Lower leg skin (tissue), 3 donors: ENCODE data around the gene DGKI.

ENCODE experiments used
- POLR2A ChIP-seq, 2 donors: fragments of 450-650 bp; IDR thresholded peaks; one replicate each; pipeline ENCODE4 v1.6.1; 2016 to 2017; ENCODE audit warnings: antibody characterized with exemption in 2 of 2, mild to moderate bottlenecking in 1 of 2, moderate library complexity in 1 of 2
- TF ChIP-seq, protein P1 (sequence below), 3 donors: fragments of 450-650 bp; IDR thresholded peaks; one replicate each; pipeline ENCODE4 v1.5.1; 2016; ENCODE audit warnings: antibody characterized with exemption in 3 of 3, mild to moderate bottlenecking in 3 of 3, moderate library complexity in 2 of 3

DNA sequence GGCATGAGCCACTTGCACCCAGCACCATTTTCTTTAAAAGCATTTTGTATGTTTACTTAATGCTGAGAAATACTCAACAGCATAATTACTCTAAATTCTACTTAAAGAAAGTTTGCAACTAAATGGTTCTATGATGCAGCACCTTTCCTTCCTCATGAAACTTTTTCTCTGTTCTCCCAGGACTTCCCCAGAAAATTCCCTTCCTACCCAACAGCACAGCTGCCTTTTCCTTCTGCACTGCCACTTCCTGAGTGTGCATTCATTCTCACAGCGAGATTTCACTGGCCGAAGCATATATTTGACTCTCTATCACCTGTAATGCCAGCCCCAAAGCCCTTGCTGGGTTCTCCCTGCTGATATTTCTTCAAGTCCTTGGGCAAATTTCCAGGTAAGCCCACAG is 41.5 kb upstream of the DGKI start:
- TF ChIP-seq, protein P1, sequence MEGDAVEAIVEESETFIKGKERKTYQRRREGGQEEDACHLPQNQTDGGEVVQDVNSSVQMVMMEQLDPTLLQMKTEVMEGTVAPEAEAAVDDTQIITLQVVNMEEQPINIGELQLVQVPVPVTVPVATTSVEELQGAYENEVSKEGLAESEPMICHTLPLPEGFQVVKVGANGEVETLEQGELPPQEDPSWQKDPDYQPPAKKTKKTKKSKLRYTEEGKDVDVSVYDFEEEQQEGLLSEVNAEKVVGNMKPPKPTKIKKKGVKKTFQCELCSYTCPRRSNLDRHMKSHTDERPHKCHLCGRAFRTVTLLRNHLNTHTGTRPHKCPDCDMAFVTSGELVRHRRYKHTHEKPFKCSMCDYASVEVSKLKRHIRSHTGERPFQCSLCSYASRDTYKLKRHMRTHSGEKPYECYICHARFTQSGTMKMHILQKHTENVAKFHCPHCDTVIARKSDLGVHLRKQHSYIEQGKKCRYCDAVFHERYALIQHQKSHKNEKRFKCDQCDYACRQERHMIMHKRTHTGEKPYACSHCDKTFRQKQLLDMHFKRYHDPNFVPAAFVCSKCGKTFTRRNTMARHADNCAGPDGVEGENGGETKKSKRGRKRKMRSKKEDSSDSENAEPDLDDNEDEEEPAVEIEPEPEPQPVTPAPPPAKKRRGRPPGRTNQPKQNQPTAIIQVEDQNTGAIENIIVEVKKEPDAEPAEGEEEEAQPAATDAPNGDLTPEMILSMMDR (IDR thresholded peaks at IDR 0.05) = no peak
- no peak for TF ChIP-seq POLR2A (IDR thresholded peaks at IDR 0.05)
